Measurements from ENCODE around the gene PRRC2B.
"Not testable (repeated sequence)": the region's sequence is repeated elsewhere in the genome, so short reads cannot be mapped to it uniquely, and the experiment has no call there.

- TF ChIP-seq CTCF, POLR2A (IDR thresholded peaks at IDR 0.05): not testable (repeated sequence)
Measured at GRCh38 chr9:131372599-131372973, 21.3 kb upstream of the PRRC2B start.
